ENCODE data around the gene OXSM.

OXSM gene

GRCh38 chr3:25789596-25790556, at the start of gene OXSM:
Gene OXSM, plus strand, starts transcription at chr3:25790090. Its CDS starts 931 bp downstream, at chr3:25791021.
- POLR2A ChIA-PET = no interaction called here
- CTCF ChIA-PET = interaction anchor here (0.9 to 1.7 kb wide), 5 partner anchors 13 to 195 kb away, joined by 3 to 6 read pairs (median 3); no protein-coding TSS in a partner anchor
- no peak for TF ChIP-seq CTCF (IDR thresholded peaks at IDR 0.05; ENCODE audit: control extremely low read depth, extremely low read depth, low read depth, missing control alignments)
- peak; percentile 89 for DNase-seq (ENCODE audit: extremely low spot score)

- no peak for DNase-seq (ENCODE audit: extremely low spot score)
- TF ChIP-seq CTCF (IDR thresholded peaks at IDR 0.05; ENCODE audit: control extremely low read depth, extremely low read depth, low read depth, missing control alignments) = no peak
- POLR2A ChIA-PET = no interaction called here
- CTCF ChIA-PET = interaction anchor here (1.6 kb wide), 1 partner anchor 41 kb away, joined by 3 read pairs; no protein-coding TSS in a partner anchor
These were observed 45.4 kb upstream of the OXSM start for GRCh38 chr3:25744470-25744869.

- ChIA-PET POLR2A (no interaction called here), CTCF (interaction anchor here (2.6 kb wide), 1 partner anchor 10 kb away, joined by 13 read pairs; no protein-coding TSS in a partner anchor)
- no peak for DNase-seq (ENCODE audit: extremely low spot score)
- no peak for TF ChIP-seq CTCF (IDR thresholded peaks at IDR 0.05; ENCODE audit: control extremely low read depth, extremely low read depth, low read depth, missing control alignments)
These were observed 42.9 kb upstream of the OXSM start for GRCh38 chr3:25747033-25747432.

GRCh38 chr3:25748189-25748588, 41.7 kb upstream of the OXSM start:
- TF ChIP-seq CTCF (IDR thresholded peaks at IDR 0.05; ENCODE audit: control extremely low read depth, extremely low read depth, low read depth, missing control alignments) = no peak
- POLR2A ChIA-PET = no interaction called here
- DNase-seq (ENCODE audit: extremely low spot score) = no peak

GRCh38 chr3:25749031-25749581, 40.8 kb upstream of the OXSM start:
- TF ChIP-seq CTCF (IDR thresholded peaks at IDR 0.05; ENCODE audit: control extremely low read depth, extremely low read depth, low read depth, missing control alignments) = no peak
- ChIA-PET POLR2A (no interaction called here), CTCF (interaction anchor here (2.6 kb wide), 1 partner anchor 8 kb away, joined by 13 read pairs; no protein-coding TSS in a partner anchor)

More at GRCh38 chr3:25748189-25748588, 41.7 kb upstream of the OXSM start:
- CTCF ChIA-PET = interaction anchor here (0.9 to 2.6 kb wide), 2 partner anchors 9 to 14 kb away, joined by 4 to 13 read pairs; no protein-coding TSS in a partner anchor

GRCh38 chr3:25751048-25751447, 38.8 kb upstream of the OXSM start:
- CTCF ChIA-PET = interaction anchor here (1.2 kb wide), 1 partner anchor 10 kb away, joined by 3 read pairs; no protein-coding TSS in a partner anchor
- POLR2A ChIA-PET = no interaction called here

More at GRCh38 chr3:25749031-25749581, 40.8 kb upstream of the OXSM start:
- DNase-seq (ENCODE audit: extremely low spot score) = no peak

More at GRCh38 chr3:25751048-25751447, 38.8 kb upstream of the OXSM start:
- DNase-seq (ENCODE audit: extremely low spot score) = no peak
- no peak for TF ChIP-seq CTCF (IDR thresholded peaks at IDR 0.05; ENCODE audit: control extremely low read depth, extremely low read depth, low read depth, missing control alignments)

Measured in GM10248 (cell line).